Bronchial smooth muscle cell (primary cell): ENCODE data around the gene PLD5. TPM values are rescaled to one million over a fixed set of nuclear protein-coding genes. Genes with fewer than 3 reads are reported as not detected.

ENCODE experiments used
- total RNA-seq: library from RNA; depleted of rRNA; stranded (reverse); fragments of >200 nt; gene quantifications from 2 replicates; pipeline ENCODE4 v1.2.1, GENCODE V29; 2014

Gene PLD5
- 0.16 TPM in 1 of 2 replicates, not detected in the other for total RNA-seq

GRCh38 chr1:242524571-242525359, at the start of gene PLD5:
Gene PLD5, minus strand, starts transcription at chr1:242524697.

